ENCODE measurements around the gene PIK3C2A. TPM values are rescaled to one million over a fixed set of nuclear protein-coding genes. Genes with fewer than 3 reads are reported as not detected.

PIK3C2A gene
- total RNA-seq, 2 experiments from 2014 or later, result 23.3 to 27.3 TPM

DNA sequence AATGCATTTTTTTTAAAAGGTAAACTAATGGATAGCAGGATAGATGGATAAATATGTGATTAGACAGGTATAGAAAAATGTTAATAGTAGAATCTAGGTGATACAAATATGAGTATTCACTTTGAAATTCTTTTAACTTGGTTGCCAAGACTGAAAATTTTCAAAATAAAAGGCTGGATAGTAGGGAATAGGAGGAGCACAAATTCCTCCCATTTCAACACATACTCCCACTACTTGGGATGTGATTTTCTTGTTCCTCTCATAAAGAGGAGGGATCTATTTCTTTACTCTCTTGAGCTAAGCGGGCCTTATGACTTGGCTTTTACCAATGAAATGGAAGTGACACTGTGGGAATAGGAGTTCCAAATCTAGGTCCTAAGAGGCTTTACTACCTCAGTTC lies 35.9 kb downstream of the PIK3C2A start:
- Mint-ChIP-seq H3K27ac (no peak overlapping the region), H3K4me3 (no peak overlapping the region), H3K27me3 (no peaks in the 10 kb centered on the region), H3K4me1 (peaks cover 11% of the 10 kb centered on the region), H3K36me3 (ENCODE audit: low read depth) (peaks cover 17% of the 10 kb centered on the region), H3K9me3 (ENCODE audit: low read depth) (no peaks in the 10 kb centered on the region)
- intact Hi-C loops (cut with DNase I, micrococcal nuclease), result no loop called here
- POLR2A ChIA-PET, result no interaction called here
- CTCF ChIA-PET, result interaction anchor here (0.6 kb wide), 1 partner anchor 218 kb away, joined by 5 read pairs; no protein-coding TSS in a partner anchor
- no peak for DNase-seq
- no peak for ATAC-seq

DNA sequence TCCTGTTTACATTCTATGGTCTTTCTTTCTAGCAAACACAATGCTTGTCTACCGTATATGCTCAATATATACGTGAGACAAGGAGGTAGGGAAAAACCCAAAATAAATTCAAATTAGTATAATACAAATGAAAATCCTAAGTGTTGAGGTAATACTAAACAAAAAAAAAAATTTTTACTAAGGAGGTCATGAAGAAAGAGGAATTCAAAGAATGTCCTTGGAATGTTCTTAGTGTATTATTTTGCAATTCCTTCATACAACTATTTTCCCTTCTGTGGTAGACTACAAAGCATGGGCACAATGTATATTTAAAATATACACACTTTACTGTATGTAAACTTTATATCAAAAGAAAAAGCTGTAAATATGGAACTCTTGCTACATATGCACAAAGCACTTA lies 36.4 kb downstream of the PIK3C2A start:
- Mint-ChIP-seq H3K4me1 (peaks cover 11% of the 10 kb centered on the region), H3K4me3 (no peak overlapping the region), H3K9me3 (ENCODE audit: low read depth) (no peaks in the 10 kb centered on the region), H3K27me3 (no peaks in the 10 kb centered on the region), H3K36me3 (ENCODE audit: low read depth) (peaks cover 17% of the 10 kb centered on the region), H3K27ac (no peak overlapping the region)
- ChIA-PET CTCF (interaction anchor here (0.6 kb wide), 1 partner anchor 218 kb away, joined by 5 read pairs; no protein-coding TSS in a partner anchor), POLR2A (no interaction called here)
- ATAC-seq (no peak), DNase-seq (no peak)
- intact Hi-C loops (cut with DNase I, micrococcal nuclease), result no loop called here

DNA sequence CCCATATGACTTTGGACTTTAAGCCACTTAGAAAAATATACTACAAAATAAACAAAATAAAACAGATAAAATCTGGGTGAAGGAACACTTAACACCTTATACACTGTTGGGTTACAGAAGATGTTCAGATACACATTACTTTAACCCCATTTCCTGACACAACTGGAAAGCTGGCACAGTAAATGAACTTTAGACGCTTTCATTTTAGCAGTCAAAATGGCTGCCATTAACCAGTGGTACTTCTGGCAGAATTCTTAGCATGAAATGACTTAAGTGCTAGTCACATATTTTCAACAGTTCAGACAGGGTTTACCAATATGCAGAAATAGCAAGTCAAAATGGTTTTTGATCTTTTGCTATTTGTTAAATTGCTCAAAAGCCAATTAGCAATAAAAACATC lies 37.9 kb downstream of the PIK3C2A start:
- Mint-ChIP-seq H3K4me3 (no peak overlapping the region), H3K27ac (no peak overlapping the region), H3K9me3 (ENCODE audit: low read depth) (no peaks in the 10 kb centered on the region), H3K4me1 (peaks cover 17% of the 10 kb centered on the region), H3K27me3 (no peaks in the 10 kb centered on the region), H3K36me3 (ENCODE audit: low read depth) (peaks cover 17% of the 10 kb centered on the region)
- intact Hi-C loops (cut with DNase I, micrococcal nuclease), result no loop called here
- no peak for DNase-seq
- ChIA-PET CTCF (interaction anchor here (0.7 kb wide), 1 partner anchor 37 kb away, joined by 4 read pairs; no protein-coding TSS in a partner anchor), POLR2A (no interaction called here)
- ATAC-seq, result no peak

DNA sequence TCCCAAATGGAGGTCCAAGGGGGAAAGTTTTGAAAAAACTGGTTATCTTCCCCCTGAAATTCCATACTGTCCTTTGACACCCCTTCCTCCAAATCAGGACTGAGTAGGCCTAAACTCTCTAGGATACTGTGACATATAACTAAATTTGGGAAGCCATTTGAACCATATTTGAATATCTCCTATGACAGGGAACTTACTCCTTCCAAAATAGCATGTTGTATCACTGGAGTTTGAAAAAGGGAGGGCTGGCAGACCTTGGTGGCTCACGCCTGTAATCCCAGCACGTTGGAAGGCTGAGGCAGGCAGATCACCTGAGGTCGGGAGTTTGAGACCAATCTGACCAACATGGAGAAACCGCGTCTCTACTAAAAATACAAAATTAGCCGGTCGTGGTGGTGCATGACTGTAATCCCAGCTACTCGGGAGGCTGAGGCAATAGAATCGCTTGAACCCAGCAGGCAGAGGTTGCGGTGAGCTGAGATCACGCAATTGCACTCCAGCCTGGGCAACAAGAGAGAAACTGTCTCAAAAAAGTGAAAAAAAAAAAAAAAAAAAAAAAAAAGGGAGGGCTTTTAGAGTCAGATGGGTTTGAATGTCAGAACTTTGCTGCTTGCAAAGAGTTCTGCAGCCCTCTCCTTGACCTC lies 42.4 kb downstream of the PIK3C2A start:
- intact Hi-C loops (cut with DNase I, micrococcal nuclease), result no loop called here
- no peak overlapping the region for H3K27ac Mint-ChIP-seq
- H3K9me3 Mint-ChIP-seq (ENCODE audit: low read depth), result no peaks in the 10 kb centered on the region
- ChIA-PET POLR2A (no interaction called here), CTCF (interaction anchor here (0.8 kb wide), 1 partner anchor 102 kb away, joined by 3 read pairs; no protein-coding TSS in a partner anchor)
- H3K4me3 Mint-ChIP-seq, result no peak overlapping the region
- peaks cover 47% of the 10 kb centered on the region for H3K4me1 Mint-ChIP-seq
- H3K27me3 Mint-ChIP-seq, result no peaks in the 10 kb centered on the region
- no peak for DNase-seq
- peaks cover 21% of the 10 kb centered on the region for H3K36me3 Mint-ChIP-seq (ENCODE audit: low read depth)
- no peak for ATAC-seq

DNA sequence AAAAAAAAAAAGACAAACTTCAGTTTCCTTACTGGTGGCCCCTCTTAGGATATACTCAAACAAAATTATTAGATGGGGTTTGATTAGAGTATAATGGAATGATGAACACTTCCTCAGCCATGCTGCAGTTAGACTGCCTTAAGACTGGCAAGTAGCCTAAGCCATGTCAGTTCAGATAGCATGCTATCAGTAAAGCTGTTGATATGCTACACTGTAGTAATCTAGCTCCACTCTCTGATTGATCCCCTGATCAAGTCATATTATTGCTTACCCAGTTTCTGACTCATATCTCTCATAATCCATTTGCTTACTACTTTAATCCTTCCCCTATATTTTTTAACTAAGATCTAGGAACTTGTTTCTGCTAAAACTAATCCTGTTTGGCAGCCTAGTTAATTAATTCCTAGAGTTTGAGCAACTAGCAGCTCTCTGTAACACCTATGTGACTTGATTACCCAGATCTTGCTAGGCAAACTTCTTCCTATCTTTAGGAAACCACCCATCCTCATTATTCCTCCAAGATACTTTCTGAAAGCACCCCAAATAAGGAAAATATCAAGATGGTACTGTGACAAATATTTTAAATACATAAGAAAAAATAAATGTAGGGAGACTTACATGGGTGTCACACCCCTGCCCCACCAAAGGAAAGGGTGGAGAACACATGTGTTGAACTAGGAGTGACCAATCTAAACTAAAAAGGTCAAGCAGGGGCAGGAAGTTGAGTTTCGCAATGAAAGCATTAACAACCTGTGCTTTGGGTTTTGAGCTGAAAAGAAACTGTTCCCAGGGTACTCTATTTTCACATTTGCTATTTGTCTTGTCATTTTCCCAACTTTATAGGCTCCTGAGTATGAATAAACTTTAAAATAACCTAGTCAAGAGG lies 43.2 kb downstream of the PIK3C2A start:
- ChIA-PET POLR2A (no interaction called here), CTCF (interaction anchor here (0.8 to 1.0 kb wide), 2 partner anchors 43 to 101 kb away, joined by 3 read pairs; partner anchors contain the start of gene PIK3C2A)
- H3K27ac Mint-ChIP-seq, result no peak overlapping the region
- ATAC-seq (peak; percentile 42), DNase-seq (no peak)
- no peaks in the 10 kb centered on the region for H3K9me3 Mint-ChIP-seq (ENCODE audit: low read depth)
- intact Hi-C loops (cut with DNase I, micrococcal nuclease), result no loop called here
- H3K4me3 Mint-ChIP-seq, result no peak overlapping the region
- no peaks in the 10 kb centered on the region for H3K27me3 Mint-ChIP-seq
- H3K4me1 Mint-ChIP-seq, result peaks cover 50% of the 10 kb centered on the region
- peaks cover 25% of the 10 kb centered on the region for H3K36me3 Mint-ChIP-seq (ENCODE audit: low read depth)

DNA sequence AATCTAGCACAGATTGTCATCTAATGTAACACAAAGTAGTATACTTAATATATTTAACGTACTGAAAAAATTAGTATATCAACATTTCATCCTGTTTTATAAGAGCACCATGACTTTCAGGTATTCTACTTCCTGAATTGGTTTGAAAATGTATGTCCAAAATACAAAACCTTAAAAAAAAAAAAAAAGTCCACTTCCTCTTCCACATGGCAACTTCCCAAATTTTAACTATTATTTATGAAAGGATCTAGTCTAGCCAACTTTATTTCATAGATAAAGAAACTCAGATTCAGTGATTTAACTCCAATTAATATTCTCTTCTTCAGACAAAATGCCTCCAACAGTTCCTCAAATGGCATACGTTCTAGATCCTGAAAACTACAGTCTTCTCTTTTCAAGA lies 44.0 kb downstream of the PIK3C2A start:
- ATAC-seq (no peak), DNase-seq (no peak)
- H3K27ac Mint-ChIP-seq, result no peak overlapping the region
- peaks cover 46% of the 10 kb centered on the region for H3K4me1 Mint-ChIP-seq
- H3K36me3 Mint-ChIP-seq (ENCODE audit: low read depth), result peaks cover 19% of the 10 kb centered on the region
- H3K4me3 Mint-ChIP-seq, result no peak overlapping the region
- intact Hi-C loops (cut with DNase I, micrococcal nuclease), result no loop called here
- ChIA-PET POLR2A (no interaction called here), CTCF (interaction anchor here (0.6 to 1.0 kb wide), 2 partner anchors 10 to 44 kb away, joined by 3 read pairs; partner anchors contain the start of gene PIK3C2A)
- no peaks in the 10 kb centered on the region for H3K9me3 Mint-ChIP-seq (ENCODE audit: low read depth)
- H3K27me3 Mint-ChIP-seq, result no peaks in the 10 kb centered on the region

DNA sequence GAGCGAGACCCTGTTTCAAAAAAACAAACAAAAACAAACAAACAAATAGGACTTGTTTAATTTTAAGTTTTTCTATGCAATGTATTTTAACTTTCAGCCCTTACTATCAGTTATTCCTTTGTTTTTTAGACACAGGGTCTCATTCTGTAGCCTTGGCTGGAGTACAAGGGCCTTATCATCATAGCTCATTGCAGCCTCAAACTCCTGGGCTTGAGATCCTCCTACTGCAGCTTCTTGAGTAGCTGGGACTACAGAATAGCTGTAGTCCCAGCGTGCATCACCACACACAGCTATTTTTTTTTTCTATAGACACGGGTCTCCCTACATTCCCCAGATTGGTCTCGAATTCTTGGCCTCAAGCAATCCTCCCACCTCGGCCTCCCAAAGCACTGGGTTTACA lies 44.5 kb downstream of the PIK3C2A start:
- POLR2A ChIA-PET, result interaction anchor here (0.6 kb wide), 1 partner anchor 220 kb away, joined by 7 read pairs; no protein-coding TSS in a partner anchor

DNA sequence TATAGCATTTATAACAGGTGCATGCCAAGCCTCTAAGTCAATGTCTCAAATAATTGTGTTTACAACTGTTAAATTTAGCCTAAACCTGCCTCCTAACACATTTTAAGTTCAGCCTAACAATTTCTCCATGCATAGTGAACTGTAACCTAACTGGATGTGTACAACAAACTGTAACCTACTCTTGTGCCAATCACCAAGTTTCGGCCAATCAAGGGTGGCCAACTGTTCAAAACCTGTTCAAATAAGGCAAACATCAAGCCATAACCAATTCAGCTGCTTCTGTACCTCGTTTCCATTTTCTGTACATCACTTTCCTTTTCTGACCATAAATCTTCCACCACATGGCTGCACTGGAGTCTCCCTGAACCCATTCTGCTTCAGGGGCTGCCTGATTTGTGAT lies 45.4 kb downstream of the PIK3C2A start:
- Mint-ChIP-seq H3K4me1 (peaks cover 43% of the 10 kb centered on the region), H3K9me3 (ENCODE audit: low read depth) (no peaks in the 10 kb centered on the region), H3K4me3 (no peak overlapping the region), H3K27me3 (no peaks in the 10 kb centered on the region), H3K27ac (peak overlapping the region; percentile 37), H3K36me3 (ENCODE audit: low read depth) (peaks cover 10% of the 10 kb centered on the region)
- CTCF ChIA-PET, result no interaction called here
- no peak for ATAC-seq
- POLR2A ChIA-PET, result no interaction called here
- DNase-seq, result no peak
- intact Hi-C loops (cut with DNase I, micrococcal nuclease), result no loop called here

More for the DNA sequence above, 44.5 kb downstream of the PIK3C2A start:
- Mint-ChIP-seq H3K4me3 (no peak overlapping the region), H3K27me3 (no peaks in the 10 kb centered on the region), H3K27ac (no peak overlapping the region), H3K36me3 (ENCODE audit: low read depth) (peaks cover 15% of the 10 kb centered on the region), H3K9me3 (ENCODE audit: low read depth) (no peaks in the 10 kb centered on the region), H3K4me1 (peaks cover 43% of the 10 kb centered on the region)
- no peak for ATAC-seq
- intact Hi-C loops (cut with DNase I, micrococcal nuclease), result no loop called here
- CTCF ChIA-PET, result interaction anchor here (0.5 to 0.6 kb wide), 2 partner anchors 10 to 172 kb away, joined by 3 to 4 read pairs; no protein-coding TSS in a partner anchor
- DNase-seq, result no peak

DNA sequence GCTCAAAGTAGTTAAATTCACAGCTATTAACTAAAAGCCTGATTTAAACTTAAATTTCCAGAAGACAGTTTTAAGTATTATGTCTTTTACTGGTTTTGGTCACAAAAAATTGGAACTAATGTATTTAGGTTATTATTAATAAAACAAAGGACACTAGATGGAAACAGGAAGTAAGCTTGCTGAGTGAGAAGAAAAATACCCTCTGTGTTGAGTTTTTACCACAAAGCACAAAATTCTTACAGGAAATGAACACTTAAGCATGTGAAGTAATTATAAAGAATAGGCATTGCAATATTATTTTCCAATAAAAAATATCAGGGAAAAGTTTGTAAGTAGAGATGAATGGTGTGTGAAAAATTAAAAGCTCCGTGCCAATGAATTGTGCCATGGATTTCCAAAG lies 46.3 kb downstream of the PIK3C2A start:
- intact Hi-C loops (cut with DNase I, micrococcal nuclease), result no loop called here
- Mint-ChIP-seq H3K4me3 (no peak overlapping the region), H3K4me1 (peaks cover 43% of the 10 kb centered on the region), H3K9me3 (ENCODE audit: low read depth) (no peaks in the 10 kb centered on the region), H3K36me3 (ENCODE audit: low read depth) (peaks cover 10% of the 10 kb centered on the region), H3K27me3 (no peaks in the 10 kb centered on the region), H3K27ac (no peak overlapping the region)
- ChIA-PET CTCF (no interaction called here), POLR2A (no interaction called here)
- no peak for DNase-seq
- no peak for ATAC-seq

DNA sequence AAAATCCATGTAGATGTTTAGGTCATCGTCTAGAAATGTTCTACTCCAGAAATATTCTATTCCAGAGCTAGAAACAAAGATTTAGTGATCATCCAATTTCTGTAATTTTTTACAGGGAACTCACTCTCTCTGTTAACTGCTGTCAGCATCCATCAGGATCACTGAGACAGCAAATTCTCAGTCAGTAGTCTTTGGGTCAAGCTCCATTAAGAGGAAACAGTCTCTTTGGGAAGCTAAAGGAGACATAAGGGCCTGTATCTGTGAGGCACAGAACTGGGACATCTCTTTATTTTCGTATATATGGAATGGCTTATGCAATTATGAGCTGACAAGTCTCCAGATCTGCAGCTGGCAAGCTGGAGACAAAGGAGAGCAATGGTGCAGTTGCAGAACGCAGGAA lies 48.3 kb downstream of the PIK3C2A start:
- CTCF ChIA-PET, result no interaction called here
- Mint-ChIP-seq H3K9me3 (ENCODE audit: low read depth) (no peaks in the 10 kb centered on the region), H3K27ac (no peak overlapping the region), H3K4me3 (no peak overlapping the region), H3K36me3 (ENCODE audit: low read depth) (peaks cover 16% of the 10 kb centered on the region), H3K4me1 (peaks cover 39% of the 10 kb centered on the region), H3K27me3 (no peaks in the 10 kb centered on the region)
- intact Hi-C loops (cut with DNase I, micrococcal nuclease), result no loop called here
- ATAC-seq (no peak), DNase-seq (no peak)
- POLR2A ChIA-PET, result no interaction called here

Measured in activated CD4-positive, alpha-beta T cell treated with anti-CD3 and anti-CD28 coated beads for 36 hours (primary cell).